Fibroblast of mammary gland (primary cell): ENCODE results near the gene DCPS.

Source experiments
- DNase-seq: peaks from one replicate; pipeline ENCODE4 v3.0.0-alpha.2; 2010; ENCODE audit warnings: low read depth
- H3K4me3 ChIP-seq: 2 replicates; pipeline ENCODE4 v1.5.1; 2011; ENCODE audit warnings: low read depth, mild to moderate bottlenecking, low read length, moderate library complexity; ENCODE audit not compliant: control insufficient read depth
- TF ChIP-seq, protein P1 (sequence below): conservative IDR thresholded peaks from 2 replicates; pipeline ENCODE4 v1.5.1; 2011; ENCODE audit warnings: low read depth, low read length, inconsistent platforms; ENCODE audit not compliant: control insufficient read depth, insufficient read depth

The DCPS gene

DNA sequence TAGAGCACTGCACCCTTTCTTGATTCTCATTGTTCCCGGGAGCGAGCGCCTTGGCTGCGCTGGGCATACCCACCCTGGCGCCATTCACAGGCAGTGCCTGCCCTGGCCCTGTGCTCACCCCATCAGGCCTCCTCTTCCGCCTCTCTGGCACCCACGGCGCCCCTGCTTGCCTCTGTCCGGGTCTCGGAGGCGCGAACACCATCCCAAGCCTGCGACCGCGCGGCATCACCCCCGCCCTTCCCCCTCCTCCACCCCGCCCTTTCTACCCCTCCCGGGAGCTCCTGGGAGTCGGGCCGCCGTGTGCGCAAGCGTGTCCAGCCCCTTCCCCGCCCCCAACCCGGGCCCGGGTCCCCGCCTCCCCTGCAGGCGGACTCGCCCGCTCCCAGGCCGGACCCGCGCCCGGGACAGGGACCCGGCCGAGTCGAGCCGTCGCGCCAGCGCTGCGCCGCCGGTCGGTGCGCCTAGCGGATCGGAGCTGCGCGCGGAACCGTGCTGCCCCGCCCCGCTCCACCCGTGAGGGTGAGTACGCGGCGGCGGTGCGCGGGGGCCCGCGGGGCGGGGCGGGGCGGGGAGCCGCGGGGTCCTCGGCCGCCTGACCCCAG is 51.6 kb downstream of the DCPS start, which contains the start of gene ST3GAL4:
Gene ST3GAL4 (plus strand): TSS at position 363 of the 602 bp plus-strand sequence. CDS start 50,470 bp downstream, outside the sequence.
- TF ChIP-seq, protein P1, sequence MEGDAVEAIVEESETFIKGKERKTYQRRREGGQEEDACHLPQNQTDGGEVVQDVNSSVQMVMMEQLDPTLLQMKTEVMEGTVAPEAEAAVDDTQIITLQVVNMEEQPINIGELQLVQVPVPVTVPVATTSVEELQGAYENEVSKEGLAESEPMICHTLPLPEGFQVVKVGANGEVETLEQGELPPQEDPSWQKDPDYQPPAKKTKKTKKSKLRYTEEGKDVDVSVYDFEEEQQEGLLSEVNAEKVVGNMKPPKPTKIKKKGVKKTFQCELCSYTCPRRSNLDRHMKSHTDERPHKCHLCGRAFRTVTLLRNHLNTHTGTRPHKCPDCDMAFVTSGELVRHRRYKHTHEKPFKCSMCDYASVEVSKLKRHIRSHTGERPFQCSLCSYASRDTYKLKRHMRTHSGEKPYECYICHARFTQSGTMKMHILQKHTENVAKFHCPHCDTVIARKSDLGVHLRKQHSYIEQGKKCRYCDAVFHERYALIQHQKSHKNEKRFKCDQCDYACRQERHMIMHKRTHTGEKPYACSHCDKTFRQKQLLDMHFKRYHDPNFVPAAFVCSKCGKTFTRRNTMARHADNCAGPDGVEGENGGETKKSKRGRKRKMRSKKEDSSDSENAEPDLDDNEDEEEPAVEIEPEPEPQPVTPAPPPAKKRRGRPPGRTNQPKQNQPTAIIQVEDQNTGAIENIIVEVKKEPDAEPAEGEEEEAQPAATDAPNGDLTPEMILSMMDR: no peak
- H3K4me3 ChIP-seq: peak within 1 kb of the TSS; percentile 84
- peak; percentile 58 for DNase-seq

DNA sequence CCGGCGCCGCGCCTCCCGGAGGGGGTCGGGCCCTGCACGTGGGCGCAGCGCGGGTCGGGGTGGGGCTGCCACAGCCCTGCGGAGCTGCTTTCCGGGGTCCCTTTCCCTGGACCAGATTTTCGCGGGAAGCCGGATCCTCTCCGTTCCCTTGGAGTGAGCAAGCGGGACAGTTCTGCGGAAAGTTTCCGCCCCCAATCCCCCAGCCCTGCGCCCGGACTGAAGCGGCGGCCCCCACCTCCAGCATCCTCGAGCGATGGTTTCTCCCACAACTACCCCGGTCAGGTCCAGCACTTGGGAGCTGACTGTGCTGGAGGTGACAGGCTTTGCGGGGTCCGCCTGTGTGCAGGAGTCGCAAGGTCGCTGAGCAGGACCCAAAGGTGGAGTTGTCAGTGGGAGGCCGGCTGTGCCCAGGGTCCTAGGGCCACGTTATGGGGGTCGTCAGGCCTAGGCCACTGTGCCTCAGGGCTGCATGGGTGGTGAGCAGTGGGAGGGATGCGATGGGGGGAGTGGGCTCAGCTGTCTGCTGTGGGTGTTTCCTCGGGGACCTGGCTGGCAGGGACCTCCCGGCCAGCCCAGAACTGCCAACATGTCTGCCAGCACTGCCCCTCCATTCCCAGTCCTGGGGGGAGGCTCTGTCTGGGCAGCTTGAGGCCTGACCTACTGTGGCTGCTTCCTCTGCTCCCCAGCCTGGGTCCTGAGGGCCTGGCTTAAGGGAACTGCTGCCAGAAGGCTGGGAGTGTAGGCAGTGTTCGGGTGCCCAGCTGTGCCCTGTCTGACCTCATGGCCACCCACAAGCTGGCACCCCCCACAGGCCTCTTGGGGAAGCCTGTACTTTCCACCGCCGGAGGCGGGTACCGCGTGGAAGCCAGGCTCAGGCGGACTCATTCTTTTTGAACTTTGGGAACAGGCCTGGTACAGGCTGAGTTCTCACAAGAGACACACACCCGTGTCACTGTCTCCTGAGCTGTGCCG is 52.4 kb downstream of the DCPS start:
- TF ChIP-seq, protein P1: no peak
- peak; percentile 33 for DNase-seq
- H3K4me3 ChIP-seq: peak overlapping the region; percentile 84

DNA sequence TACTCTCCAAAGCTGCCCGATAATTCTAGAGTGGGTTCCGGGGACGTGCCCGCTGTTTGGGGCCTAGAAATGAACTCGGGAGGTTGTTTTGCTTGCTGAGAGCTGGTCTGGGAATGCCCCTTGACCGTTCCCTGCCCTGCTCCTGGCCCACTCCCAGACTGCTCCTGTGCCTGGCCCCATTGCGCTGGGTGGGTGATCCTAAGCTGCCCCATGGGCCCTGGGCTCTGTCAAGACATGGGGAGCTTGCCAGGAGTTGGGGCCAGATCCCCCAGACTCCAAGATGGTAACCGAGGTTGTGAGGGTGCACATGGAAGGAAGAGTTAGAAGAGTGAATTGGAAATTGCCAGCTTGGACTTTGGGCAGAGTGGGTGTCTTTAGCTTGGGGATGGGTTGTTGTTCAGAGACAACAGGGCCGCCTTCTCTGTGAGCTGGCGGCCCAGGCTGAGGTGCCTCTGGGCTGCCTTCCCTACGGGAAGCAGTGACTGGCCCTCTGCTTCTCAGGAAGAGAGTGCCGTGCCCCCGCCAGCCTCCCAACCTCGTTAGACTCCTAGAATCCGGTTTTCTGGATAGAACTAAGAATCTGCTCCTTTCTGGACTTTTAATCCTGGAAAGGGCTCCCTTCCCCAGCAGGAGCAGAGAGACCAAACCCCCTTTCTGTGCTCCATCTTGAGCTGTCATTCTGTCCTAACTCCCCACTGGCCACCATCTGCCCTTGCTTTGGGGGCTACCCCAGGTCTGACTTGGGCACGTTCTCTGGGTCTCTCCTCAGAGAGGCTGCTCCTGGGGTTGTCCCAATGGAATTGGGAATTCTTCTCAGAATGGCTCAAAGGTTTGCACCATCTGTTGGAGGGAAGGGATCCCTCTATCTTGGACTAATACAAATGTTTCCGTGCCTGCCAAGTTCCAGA is 53.4 kb downstream of the DCPS start:
- peak overlapping the region; percentile 84 for H3K4me3 ChIP-seq
- DNase-seq: no peak
- TF ChIP-seq, protein P1: no peak

DNA sequence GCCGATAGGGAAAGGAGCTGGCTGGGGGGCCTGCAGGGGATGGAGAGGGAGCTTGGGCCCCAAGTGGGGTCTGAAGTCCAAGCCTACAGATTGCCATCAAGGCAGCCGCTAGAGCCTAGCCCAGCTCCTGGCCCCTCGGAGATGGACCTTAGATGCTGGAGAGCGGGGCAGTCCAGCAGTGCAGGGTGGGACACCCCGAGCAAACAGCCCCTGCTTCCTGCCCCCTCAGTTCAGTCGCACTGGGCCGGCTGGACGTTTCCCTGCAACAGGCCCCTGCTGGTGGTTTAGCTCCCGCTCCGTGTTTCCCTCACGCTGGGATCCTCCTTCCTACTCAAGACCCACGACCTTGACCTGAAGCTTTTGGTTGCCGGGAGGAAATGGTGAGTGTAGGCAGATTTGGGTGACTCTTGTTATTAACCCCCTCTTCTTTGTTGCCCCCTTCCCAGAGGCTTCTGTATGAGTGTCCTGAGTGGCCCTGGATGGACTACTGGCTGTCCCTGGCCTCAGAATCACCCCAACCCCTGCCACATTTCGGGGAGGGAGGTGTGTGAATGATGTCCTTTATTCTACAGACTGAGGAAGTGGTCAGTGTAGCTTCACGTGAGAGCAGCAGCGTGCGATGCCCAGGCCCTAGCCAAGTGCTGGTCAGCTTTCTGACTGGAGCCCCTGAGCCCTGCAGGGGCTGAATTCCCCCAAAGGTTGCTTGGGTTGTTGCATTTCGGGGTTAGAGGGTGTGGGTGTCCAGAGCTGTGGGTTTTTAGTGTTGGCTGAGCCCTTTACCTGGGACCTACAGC is 54.3 kb downstream of the DCPS start:
- DNase-seq: no peak
- TF ChIP-seq, protein P1: no peak
- peak overlapping the region; percentile 84 for H3K4me3 ChIP-seq

DNA sequence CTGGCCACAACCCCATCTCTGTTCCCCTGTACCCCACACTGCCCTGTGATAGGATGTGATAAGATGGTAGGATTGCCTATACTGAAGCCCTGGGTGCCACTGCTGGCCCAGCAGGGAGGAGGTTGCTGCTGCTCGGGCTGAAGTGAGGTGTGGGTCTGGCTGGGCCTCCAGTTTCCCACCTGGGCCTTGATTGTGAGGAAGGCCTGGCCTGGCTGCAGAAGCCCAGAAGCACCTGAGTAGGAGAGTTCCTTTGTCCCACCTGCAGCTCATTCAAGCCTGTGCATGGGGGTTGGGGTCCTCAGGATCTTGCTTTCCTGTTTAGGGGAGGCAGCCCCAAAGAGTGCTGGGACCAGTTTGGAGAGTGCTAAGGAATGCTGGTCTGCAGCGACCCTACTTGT is 54.9 kb downstream of the DCPS start:
- H3K4me3 ChIP-seq: no peak overlapping the region
- TF ChIP-seq, protein P1: no peak
- DNase-seq: no peak

DNA sequence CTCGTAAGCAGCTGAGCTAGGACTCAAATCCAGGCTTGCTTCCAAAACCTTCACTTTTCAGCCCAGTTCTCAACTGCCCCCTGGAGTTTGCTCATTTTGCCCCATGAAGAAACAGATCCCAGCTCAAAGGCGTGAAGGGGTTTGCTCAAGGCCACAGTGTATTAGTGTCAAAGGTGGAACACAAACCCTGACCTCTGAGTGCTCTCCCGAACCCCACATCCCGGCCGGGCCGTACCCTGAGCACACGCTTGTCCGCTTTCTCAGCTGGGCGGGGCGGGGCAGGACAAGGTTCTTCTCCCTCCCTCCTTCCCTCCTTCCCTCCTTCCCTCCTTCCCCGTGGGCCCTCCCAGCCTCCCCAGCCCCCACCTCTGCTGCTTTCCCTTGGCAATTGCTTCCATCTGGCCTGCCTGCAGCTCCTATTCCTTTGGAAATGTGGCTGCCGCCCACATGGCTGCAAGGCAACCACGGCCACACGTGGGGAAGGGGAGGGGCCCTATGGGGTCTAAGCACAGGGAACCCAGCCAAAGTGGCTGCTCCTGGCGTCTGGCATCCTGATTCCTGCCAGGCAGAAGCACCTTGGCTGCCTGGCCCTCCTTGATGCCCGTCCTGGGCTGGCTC is 55.7 kb downstream of the DCPS start:
- DNase-seq: peak; percentile 91
- H3K4me3 ChIP-seq: peak overlapping the region; percentile 9
- TF ChIP-seq, protein P1: peak; percentile 47
